Measurements from ENCODE around the gene SLC17A5. TPM values are rescaled to one million over a fixed set of nuclear protein-coding genes. Genes with fewer than 3 reads are reported as not detected.
A peak's percentile ranks its signal among the peaks of the same experiment; 100 is the strongest.

The SLC17A5 gene
- total RNA-seq, 1 experiment from 2014 or later: 4.1 TPM

- no peak overlapping the region for H3K4me3 ChIP-seq
- no peak for DNase-seq
- H3K36me3 ChIP-seq: no peaks in the 10 kb centered on the region
- no peak overlapping the region for H3K27ac ChIP-seq
- no peaks in the 10 kb centered on the region for H3K4me1 ChIP-seq
- H3K27me3 ChIP-seq: no peaks in the 10 kb centered on the region
- H3K9me3 ChIP-seq (replicated peaks): no peaks in the 10 kb centered on the region; the same call in 1 of the 2 replicates
These were observed 25.2 kb upstream of the SLC17A5 start for GRCh38 chr6:73679009-73679408.

- H3K27ac ChIP-seq: no peak overlapping the region
These were observed 21.8 kb upstream of the SLC17A5 start for GRCh38 chr6:73675466-73676098.

GRCh38 chr6:73671911-73672685 lies 18.3 kb upstream of the SLC17A5 start:
- no peak for DNase-seq
- H3K36me3 ChIP-seq: no peaks in the 10 kb centered on the region
- H3K27ac ChIP-seq: no peak overlapping the region
- H3K4me3 ChIP-seq: no peak overlapping the region
- H3K4me1 ChIP-seq: no peaks in the 10 kb centered on the region; the same call in 1 of the 2 replicates
- H3K9me3 ChIP-seq (replicated peaks): no peaks in the 10 kb centered on the region
- H3K27me3 ChIP-seq: no peaks in the 10 kb centered on the region

More at GRCh38 chr6:73675466-73676098, 21.8 kb upstream of the SLC17A5 start:
- no peak overlapping the region for H3K4me3 ChIP-seq
- H3K4me1 ChIP-seq: no peaks in the 10 kb centered on the region; the same call in 1 of the 2 replicates
- no peaks in the 10 kb centered on the region for H3K9me3 ChIP-seq (replicated peaks)
- H3K27me3 ChIP-seq: no peaks in the 10 kb centered on the region
- peak; percentile 65 to 90 for DNase-seq
- no peaks in the 10 kb centered on the region for H3K36me3 ChIP-seq

GRCh38 chr6:73669005-73669404 lies 15.2 kb upstream of the SLC17A5 start:
- no peaks in the 10 kb centered on the region for H3K9me3 ChIP-seq (replicated peaks)
- H3K36me3 ChIP-seq: no peaks in the 10 kb centered on the region
- no peak for DNase-seq
- H3K27me3 ChIP-seq: no peaks in the 10 kb centered on the region
- no peak overlapping the region for H3K4me3 ChIP-seq
- no peak overlapping the region for H3K27ac ChIP-seq
- H3K4me1 ChIP-seq: no peaks in the 10 kb centered on the region; the same call in 1 of the 2 replicates

GRCh38 chr6:73667798-73668197 lies 14.0 kb upstream of the SLC17A5 start:
- Histone ChIP-seq H3K4me1 (no peaks in the 10 kb centered on the region; the same call in 1 of the 2 replicates), H3K27me3 (no peaks in the 10 kb centered on the region), H3K9me3 (replicated peaks) (no peaks in the 10 kb centered on the region), H3K27ac (no peak overlapping the region), H3K36me3 (no peaks in the 10 kb centered on the region), H3K4me3 (no peak overlapping the region)
- no peak for DNase-seq

- Histone ChIP-seq H3K9me3 (replicated peaks) (no peaks in the 10 kb centered on the region), H3K4me1 (no peaks in the 10 kb centered on the region; the same call in 1 of the 2 replicates), H3K27ac (no peak overlapping the region), H3K36me3 (no peaks in the 10 kb centered on the region), H3K4me3 (no peak overlapping the region), H3K27me3 (no peaks in the 10 kb centered on the region)
- no peak for DNase-seq
These were observed 12.6 kb upstream of the SLC17A5 start for GRCh38 chr6:73666393-73666792.

GRCh38 chr6:73665686-73666319 lies 12.0 kb upstream of the SLC17A5 start:
- H3K9me3 ChIP-seq (replicated peaks): no peaks in the 10 kb centered on the region
- no peaks in the 10 kb centered on the region; the same call in 1 of the 2 replicates for H3K4me1 ChIP-seq
- H3K27ac ChIP-seq: no peak overlapping the region
- DNase-seq: no peak
- H3K4me3 ChIP-seq: no peak overlapping the region
- H3K36me3 ChIP-seq: no peaks in the 10 kb centered on the region
- no peaks in the 10 kb centered on the region for H3K27me3 ChIP-seq

GRCh38 chr6:73664701-73665100 lies 10.9 kb upstream of the SLC17A5 start:
- H3K36me3 ChIP-seq: no peaks in the 10 kb centered on the region

GRCh38 chr6:73657201-73657600 lies 3.4 kb upstream of the SLC17A5 start:
- H3K4me3 ChIP-seq: no peak overlapping the region
- H3K9me3 ChIP-seq (replicated peaks): no peaks in the 10 kb centered on the region
- no peaks in the 10 kb centered on the region for H3K36me3 ChIP-seq
- H3K4me1 ChIP-seq: no peaks in the 10 kb centered on the region
- no peak for DNase-seq
- no peak overlapping the region for H3K27ac ChIP-seq
- H3K27me3 ChIP-seq: no peaks in the 10 kb centered on the region

More at GRCh38 chr6:73664701-73665100, 10.9 kb upstream of the SLC17A5 start:
- H3K9me3 ChIP-seq (replicated peaks): no peaks in the 10 kb centered on the region
- no peak overlapping the region for H3K4me3 ChIP-seq
- H3K27ac ChIP-seq: no peak overlapping the region
- H3K27me3 ChIP-seq: no peaks in the 10 kb centered on the region
- no peak for DNase-seq
- H3K4me1 ChIP-seq: no peaks in the 10 kb centered on the region; the same call in 1 of the 2 replicates

GRCh38 chr6:73656531-73657145 lies 2.8 kb upstream of the SLC17A5 start:
- H3K27ac ChIP-seq: no peak overlapping the region
- H3K4me1 ChIP-seq: no peaks in the 10 kb centered on the region
- H3K4me3 ChIP-seq: no peak overlapping the region
- no peaks in the 10 kb centered on the region for H3K36me3 ChIP-seq
- no peaks in the 10 kb centered on the region for H3K9me3 ChIP-seq (replicated peaks)
- no peaks in the 10 kb centered on the region for H3K27me3 ChIP-seq
- no peak for DNase-seq

GRCh38 chr6:73655341-73655917 lies 1.6 kb upstream of the SLC17A5 start:
- no peaks in the 10 kb centered on the region for H3K27me3 ChIP-seq
- H3K4me3 ChIP-seq: no peak overlapping the region

GRCh38 chr6:73652637-73653570 lies 888 bp downstream of the SLC17A5 start:
- H3K36me3 ChIP-seq: no peaks in the 10 kb centered on the region
- peak; percentile 47 to 66 for DNase-seq
- H3K27me3 ChIP-seq: no peaks in the 10 kb centered on the region
- H3K9me3 ChIP-seq (replicated peaks): no peaks in the 10 kb centered on the region
- H3K4me1 ChIP-seq: no peaks in the 10 kb centered on the region
- peak overlapping the region; percentile 92 for H3K4me3 ChIP-seq
- H3K27ac ChIP-seq: no peak overlapping the region

More at GRCh38 chr6:73655341-73655917, 1.6 kb upstream of the SLC17A5 start:
- H3K27ac ChIP-seq: no peak overlapping the region
- H3K4me1 ChIP-seq: no peaks in the 10 kb centered on the region
- no peaks in the 10 kb centered on the region for H3K9me3 ChIP-seq (replicated peaks)
- no peak for DNase-seq
- no peaks in the 10 kb centered on the region for H3K36me3 ChIP-seq

GRCh38 chr6:73649783-73650182 lies 4.0 kb downstream of the SLC17A5 start:
- DNase-seq: no peak
- no peak overlapping the region for H3K27ac ChIP-seq
- H3K4me3 ChIP-seq: no peak overlapping the region
- H3K9me3 ChIP-seq (replicated peaks): no peaks in the 10 kb centered on the region
- H3K27me3 ChIP-seq: no peaks in the 10 kb centered on the region
- H3K36me3 ChIP-seq: no peaks in the 10 kb centered on the region
- H3K4me1 ChIP-seq: no peaks in the 10 kb centered on the region
